HG02610 (cell line): Measurements from ENCODE around the gene ITGB1.

ENCODE experiments used
- ATAC-seq: cut with Tn5 transposase; IDR thresholded peaks from one replicate; pipeline ENCODE4 v1.9.1; 2021; ENCODE audit warnings: mild to moderate bottlenecking, moderate library complexity; ENCODE audit not compliant: unreplicated experiment

The ITGB1 gene

DNA sequence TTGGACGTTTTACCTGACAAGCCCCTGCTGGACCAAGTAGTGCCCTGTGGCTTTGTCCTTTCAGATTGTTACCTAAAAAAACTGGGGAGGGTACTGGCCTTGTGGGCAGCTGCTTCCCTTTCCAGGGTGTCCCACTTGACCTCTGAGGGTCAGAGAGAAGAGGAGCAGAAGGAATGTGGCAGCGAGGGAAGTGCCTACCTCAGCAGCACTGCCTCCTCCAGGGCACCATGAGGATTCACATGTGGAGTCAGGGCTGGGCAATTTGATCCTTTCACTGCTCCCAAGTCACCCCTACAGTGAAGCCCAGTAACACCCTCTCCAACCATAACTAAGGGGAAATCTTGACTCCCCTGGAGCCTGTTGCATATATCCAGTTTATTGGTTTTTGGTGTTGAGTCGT lies 64.6 kb downstream of the ITGB1 start:
- ATAC-seq, result no peak

DNA sequence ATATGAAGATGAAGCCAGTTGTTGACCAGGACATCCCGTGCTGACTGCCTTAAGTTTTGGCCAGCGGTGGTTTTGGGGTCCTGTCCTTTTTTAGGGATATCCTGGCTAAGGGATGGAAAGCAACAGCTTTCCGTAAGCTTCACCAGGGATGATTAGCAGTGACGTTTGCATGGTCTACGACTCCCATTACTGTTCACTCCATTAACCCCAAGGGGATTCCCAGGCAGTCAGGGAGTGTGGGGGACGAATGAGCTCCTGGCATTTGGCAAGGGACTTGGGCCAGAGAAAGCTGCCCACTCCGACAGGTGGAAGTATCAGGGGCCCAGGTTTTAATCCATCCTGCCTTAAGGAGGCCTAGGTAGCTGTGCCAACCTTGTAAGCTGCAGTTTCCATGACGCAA lies 66.8 kb downstream of the ITGB1 start:
- ATAC-seq, result no peak

DNA sequence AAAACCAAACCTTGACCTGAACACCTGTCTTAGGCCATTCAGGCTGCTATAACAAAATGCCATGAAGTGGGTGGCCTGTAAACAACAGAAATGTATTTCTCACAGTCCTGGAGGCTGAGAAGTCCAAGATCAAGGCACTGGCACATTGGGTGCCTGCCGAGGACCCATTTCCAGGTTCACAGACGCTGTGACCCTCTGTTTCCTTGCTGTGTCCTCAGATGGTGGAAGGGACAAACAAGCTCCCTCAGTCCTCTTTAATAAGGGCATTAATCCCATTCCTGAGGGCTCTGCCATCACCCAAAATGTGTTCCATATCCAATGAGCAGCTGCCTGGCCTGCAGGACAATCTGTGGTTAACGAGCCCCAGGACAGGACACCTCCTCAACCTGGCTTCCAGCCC lies 67.6 kb downstream of the ITGB1 start:
- ATAC-seq, result no peak

DNA sequence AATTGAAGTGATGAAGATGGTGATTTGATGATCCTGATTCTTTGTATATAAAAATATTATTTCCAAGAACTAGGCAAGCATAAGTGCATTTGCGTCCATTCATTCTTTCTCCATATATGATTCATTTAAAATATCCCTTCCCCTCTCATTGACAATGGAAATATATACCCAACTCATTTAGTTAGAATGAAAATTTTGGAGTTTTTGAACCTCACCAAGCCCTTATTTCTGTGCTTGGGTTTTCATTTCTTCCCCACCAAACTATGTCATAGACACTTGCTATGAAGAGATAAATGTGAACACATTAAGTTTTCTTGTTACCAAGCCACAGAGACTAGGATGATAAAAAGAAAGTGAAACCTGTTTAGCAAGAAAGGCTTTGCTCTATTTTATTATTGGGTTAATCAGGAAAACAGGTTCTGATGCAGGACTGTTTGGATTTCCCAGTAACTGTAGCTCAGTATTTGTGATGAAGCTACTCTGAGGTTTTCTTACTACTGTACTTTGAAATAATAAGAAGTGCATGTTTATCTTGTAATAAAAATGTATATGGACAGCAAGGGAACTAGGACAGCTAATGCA lies 68.3 kb downstream of the ITGB1 start:
- no peak for ATAC-seq

DNA sequence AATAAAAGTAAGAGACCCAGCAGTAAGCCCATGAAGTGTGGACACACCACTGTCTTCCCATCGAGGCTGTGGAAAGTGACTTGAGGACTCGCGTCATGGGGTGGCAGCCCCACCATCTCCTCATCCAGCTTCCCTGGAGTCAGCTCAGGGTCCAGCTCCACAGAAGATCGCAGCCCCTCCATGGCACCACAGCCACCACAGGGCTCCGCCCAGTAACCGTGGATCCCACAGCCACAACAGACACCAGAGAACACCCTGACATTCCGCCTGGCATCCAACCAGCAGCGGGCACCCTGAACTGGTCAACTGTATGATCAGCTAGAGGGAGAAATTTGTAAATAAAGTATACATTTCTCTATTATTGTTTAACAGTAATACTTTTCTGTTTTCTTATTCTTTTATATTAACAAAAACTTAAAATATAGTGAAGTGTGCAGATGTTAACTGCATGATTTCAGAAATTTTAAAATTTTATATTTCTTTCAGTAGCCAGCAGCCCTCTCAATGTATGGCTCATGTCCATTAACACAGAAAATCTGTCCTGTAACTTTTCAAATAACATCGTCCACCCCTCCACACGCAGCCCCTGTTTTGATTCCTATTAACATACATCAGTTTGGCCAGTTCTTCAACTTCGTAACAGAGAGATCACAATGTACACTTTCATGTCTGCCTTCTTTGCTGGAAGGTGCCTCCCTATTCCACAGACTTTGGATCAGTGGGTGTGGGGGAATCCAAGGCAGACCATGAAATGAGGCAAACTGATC lies 69.7 kb downstream of the ITGB1 start:
- no peak for ATAC-seq

DNA sequence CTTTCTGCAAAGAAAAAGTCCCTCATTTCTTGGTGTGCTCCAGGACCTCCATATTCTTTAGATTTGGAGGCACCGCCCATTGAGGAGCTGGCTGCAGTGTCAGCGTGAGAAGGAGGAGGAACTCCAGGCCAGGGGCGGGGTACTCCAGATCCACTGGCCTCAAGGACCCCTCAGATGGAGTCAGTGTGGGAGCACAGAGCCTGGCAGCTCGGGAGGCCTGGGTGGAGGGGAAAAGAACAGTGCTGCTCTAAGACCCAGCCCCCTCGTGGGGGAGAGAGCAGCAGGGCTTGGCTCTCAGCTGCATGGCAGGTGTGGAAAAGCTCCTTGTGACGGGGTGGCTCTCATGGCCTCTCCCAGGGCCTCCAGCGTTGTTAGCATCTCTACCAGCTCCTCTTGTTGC lies 70.5 kb downstream of the ITGB1 start:
- ATAC-seq, result no peak

DNA sequence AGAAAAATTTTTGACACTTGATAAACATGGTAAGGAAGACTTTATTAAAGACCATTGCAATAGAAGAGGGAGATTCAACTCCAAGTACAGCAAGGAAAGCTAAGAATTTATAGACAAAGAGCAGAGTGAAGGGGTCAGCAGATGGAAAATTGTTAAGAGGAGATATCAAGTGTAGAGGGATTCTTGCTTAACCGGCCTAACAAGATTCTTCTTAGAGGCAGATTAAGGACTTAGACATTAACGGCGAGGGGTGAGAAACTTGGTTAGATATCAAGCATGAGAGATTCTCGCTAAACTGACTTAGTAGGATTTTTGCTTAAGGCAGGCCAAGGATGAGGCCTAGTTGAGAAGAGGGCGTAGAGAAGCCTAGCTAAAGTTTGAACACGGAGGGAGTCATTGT lies 76.0 kb downstream of the ITGB1 start:
- ATAC-seq, result no peak

DNA sequence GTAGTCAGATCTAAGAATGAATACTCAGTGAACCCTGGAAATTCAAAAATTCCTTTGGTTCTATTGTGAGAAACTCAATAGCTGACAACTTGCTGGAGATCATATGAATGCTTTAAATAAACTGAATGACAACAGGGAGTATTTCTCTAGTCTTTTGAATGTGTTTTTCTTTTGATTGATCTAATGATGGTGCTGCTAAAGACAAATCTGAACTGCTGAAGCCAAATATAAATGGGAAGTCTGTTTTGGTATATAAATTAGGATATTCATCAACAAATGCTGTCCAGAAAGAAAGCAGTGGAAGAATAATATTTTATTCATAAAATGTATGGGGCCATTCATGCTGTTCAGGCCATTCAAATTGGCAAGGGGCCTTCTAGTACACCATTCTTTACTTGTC lies 79.4 kb downstream of the ITGB1 start:
- no peak for ATAC-seq

DNA sequence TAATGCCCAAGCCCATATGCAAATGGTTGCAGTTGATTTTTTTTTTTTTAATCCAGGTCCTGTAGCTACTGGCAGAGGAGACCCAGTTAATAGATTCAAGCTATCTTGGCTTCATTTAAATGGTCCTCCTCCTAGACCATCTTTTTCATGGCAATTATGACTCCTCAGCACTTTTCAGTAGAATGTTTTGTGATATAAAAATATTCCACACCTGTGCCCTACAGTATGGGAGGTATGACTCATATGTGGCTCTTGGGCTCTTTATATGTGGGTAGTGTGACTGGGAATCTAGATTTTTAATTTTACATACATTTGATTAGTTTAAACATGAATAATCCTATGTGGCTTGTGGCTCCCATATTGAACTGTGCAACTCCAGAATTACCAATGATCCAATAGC lies 80.1 kb downstream of the ITGB1 start:
- no peak for ATAC-seq

DNA sequence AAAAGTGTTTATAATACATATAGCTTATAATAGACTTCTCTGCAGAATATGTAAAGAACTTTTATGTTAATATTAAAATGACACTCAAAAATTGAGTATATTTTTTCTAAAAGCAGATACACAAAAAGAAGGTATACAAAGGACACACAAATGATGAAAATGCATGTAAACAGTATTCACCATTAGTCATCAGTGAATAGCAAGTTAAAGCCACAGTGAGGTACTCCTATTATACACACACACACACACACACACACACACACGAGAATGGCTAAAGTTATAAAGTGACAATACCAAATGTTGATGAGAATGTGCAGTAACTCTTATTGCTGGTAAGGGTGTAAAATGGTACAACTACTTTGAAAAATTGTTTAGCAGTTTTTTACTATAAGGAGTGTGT lies 92.9 kb downstream of the ITGB1 start:
- ATAC-seq, result no peak

DNA sequence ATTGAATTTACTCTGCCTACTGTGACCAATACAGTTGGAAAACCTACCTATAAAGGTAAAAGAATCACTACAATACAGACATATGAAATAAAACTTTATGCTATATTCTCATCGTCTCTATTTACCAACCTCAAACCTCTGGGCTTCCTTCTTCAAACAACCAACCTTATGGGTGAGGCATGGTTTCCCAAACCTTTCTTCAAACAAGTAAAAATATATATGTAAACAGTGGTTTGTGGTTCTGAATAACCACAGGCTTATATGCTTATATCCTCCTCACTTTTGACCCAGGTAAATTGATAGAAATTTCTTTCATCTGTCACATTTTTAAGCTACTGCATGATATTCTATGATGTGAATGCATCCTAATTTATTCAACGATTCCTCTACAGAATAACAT lies 103.6 kb downstream of the ITGB1 start:
- no peak for ATAC-seq

DNA sequence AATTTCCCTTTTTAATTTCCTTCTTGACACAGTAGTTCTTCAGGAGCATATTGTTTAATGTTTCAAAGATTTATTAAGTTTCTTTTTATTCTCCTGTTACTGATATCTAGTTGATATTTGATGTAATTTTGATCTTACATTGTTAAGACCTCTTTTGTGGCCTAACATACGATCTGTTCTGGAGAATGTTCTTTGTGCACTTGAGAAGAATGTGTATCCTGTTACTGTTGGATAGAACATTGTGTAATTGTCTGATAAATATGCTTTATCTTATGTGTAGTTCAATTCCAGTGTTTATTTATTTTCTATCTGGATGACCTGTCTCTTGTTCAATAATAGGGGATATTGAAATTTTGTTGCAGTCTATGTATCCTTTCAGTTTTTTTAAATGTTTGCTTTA lies 106.7 kb downstream of the ITGB1 start:
- ATAC-seq, result no peak
